Transverse colon (tissue), 4 donors: ENCODE measurements around the gene SMAD7. TPM values are rescaled to one million over a fixed set of nuclear protein-coding genes. Genes with fewer than 3 reads are reported as not detected.

Experiments used
- DNase-seq: peaks from one replicate; pipeline ENCODE4 v3.0.0-alpha.2; 2019
- H3K27ac ChIP-seq, 4 donors: fragments of 200-600 bp; sonication (generic); 2 replicates each; pipeline ENCODE4 v1.5.1; 2016 to 2018; ENCODE audit warnings: inconsistent platforms in 4 of 4
- H3K27me3 ChIP-seq: fragments of 200-600 bp; sonication (generic); 2 replicates; pipeline ENCODE4 v1.5.1; 2017; ENCODE audit warnings: inconsistent platforms
- H3K36me3 ChIP-seq, 4 donors: fragments of 200-600 bp; sonication (generic); 2 replicates each; pipeline ENCODE4 v1.5.1; 2017 to 2019; ENCODE audit warnings: inconsistent platforms in 4 of 4
- H3K4me1 ChIP-seq, 4 donors: fragments of 200-600 bp; sonication (generic); 2 replicates each; pipeline ENCODE4 v1.5.1; 2017 to 2020; ENCODE audit warnings: inconsistent platforms in 4 of 4
- H3K4me3 ChIP-seq, 4 donors: fragments of 200-600 bp; sonication (generic); 1 replicate in 1 of 4; 2 replicates in 3 of 4; pipeline versions ENCODE4 v1.5.1 to v1.6.1; 2017 to 2019; ENCODE audit warnings: inconsistent platforms in 4 of 4
- H3K9me3 ChIP-seq, 2 donors: fragments of 200-600 bp; sonication (generic); 2 replicates each; pipeline ENCODE4 v1.5.1; 2017 to 2019; ENCODE audit warnings: inconsistent platforms in 2 of 2
- EP300 ChIP-seq: sonication (generic); formaldehyde crosslinking; IDR thresholded peaks from one replicate; pipeline ENCODE4 v1.6.1; 2017; ENCODE audit warnings: antibody characterized with exemption, low read depth
- POLR2A ChIP-seq: fragments of 450-650 bp; IDR thresholded peaks from one replicate; pipeline ENCODE4 v1.6.1; 2016; ENCODE audit warnings: antibody characterized with exemption, mild to moderate bottlenecking, moderate library complexity
- POLR2AphosphoS5 ChIP-seq, 3 donors: sonication (generic); formaldehyde crosslinking; IDR thresholded peaks; one replicate each; pipeline ENCODE4 v1.6.1; 2016; ENCODE audit warnings: antibody characterized with exemption in 3 of 3
- WGBS, 2 donors: methylation state at CpG; one replicate each; pipeline ENCODE4 v1.1.5; 2018; ENCODE audit warnings: low coverage in 1 of 2; 5-methylcytosine and 5-hydroxymethylcytosine counted together
- in situ Hi-C, 4 donors: fragments of 200-750 bp; cut with MboI; loops; one replicate each; pipeline versions ENCODE4 v1.15.0 to v1.15.1; 2017; ENCODE audit warnings: low sequenced_read_pairs in 3 of 4, low pct_ligation_motif_present in 1 of 4, low pct_unique_long_range_greater_than_20kb in 1 of 4
- intact Hi-C: fragments of 100-400 bp; cut with DNase I; formaldehyde crosslinking; loops from one replicate; pipeline ENCODE4 v1.15.1; 2023; ENCODE audit warnings: low total_unique reads
- total RNA-seq, 4 donors: library from RNA; depleted of rRNA; stranded (reverse); fragments of >200 nt; gene quantifications; one replicate each; pipeline ENCODE4 v1.1.0, GENCODE V29; 2016
- TF ChIP-seq, protein P1 (sequence below), 5 experiments: fragments of 200-600 bp in 3 of 5; fragments of 450-650 bp in 2 of 5; sonication (generic) in 3 of 5; IDR thresholded peaks; 1 replicate in 2 of 5; 2 replicates in 3 of 5; pipeline ENCODE4 v1.5.1; 2016 to 2017; ENCODE audit warnings: antibody characterized with exemption in 5 of 5, inconsistent platforms in 3 of 5, mild to moderate bottlenecking in 2 of 5, moderate library complexity in 1 of 5

Gene SMAD7
- total RNA-seq, 4 donors from 2014 or later, result 76.0 to 199 (median 77.1) TPM

GRCh38 chr18:48952287-48953103 lies 1.7 kb upstream of the SMAD7 start:
- Histone ChIP-seq H3K27me3 (no peaks in the 10 kb centered on the region), H3K4me1 (peaks cover 13 to 40% (median 29%) of the 10 kb centered on the region in 4 donors), H3K4me3 (peak overlapping the region; percentile 14 to 73 (median 66)), H3K36me3 (no peaks in the 10 kb centered on the region), H3K9me3 (no peaks in the 10 kb centered on the region), H3K27ac (peak overlapping the region; percentile 98 to 100 (median 98))
- in situ Hi-C loops, result loop anchor here in 1 of 4 donors (25.0 kb wide), 1 partner anchor 165 kb away; no protein-coding TSS in a partner anchor
- 0 to 2% methylated on average over 13 to 58 of the region's 67 CpGs for WGBS, 2 donors
- TF ChIP-seq, protein P1, sequence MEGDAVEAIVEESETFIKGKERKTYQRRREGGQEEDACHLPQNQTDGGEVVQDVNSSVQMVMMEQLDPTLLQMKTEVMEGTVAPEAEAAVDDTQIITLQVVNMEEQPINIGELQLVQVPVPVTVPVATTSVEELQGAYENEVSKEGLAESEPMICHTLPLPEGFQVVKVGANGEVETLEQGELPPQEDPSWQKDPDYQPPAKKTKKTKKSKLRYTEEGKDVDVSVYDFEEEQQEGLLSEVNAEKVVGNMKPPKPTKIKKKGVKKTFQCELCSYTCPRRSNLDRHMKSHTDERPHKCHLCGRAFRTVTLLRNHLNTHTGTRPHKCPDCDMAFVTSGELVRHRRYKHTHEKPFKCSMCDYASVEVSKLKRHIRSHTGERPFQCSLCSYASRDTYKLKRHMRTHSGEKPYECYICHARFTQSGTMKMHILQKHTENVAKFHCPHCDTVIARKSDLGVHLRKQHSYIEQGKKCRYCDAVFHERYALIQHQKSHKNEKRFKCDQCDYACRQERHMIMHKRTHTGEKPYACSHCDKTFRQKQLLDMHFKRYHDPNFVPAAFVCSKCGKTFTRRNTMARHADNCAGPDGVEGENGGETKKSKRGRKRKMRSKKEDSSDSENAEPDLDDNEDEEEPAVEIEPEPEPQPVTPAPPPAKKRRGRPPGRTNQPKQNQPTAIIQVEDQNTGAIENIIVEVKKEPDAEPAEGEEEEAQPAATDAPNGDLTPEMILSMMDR (IDR thresholded peaks at IDR 0.05), result peak in 2 of 5 experiments; percentile 32 to 34
- TF ChIP-seq POLR2AphosphoS5 (IDR thresholded peaks at IDR 0.05) (peak in 2 of 3 donors; percentile 74 to 81), EP300 (peak; percentile 6), POLR2A (peak; percentile 83)
- DNase-seq, result peak; percentile 80
- intact Hi-C loops, result no loop called here

DNA sequence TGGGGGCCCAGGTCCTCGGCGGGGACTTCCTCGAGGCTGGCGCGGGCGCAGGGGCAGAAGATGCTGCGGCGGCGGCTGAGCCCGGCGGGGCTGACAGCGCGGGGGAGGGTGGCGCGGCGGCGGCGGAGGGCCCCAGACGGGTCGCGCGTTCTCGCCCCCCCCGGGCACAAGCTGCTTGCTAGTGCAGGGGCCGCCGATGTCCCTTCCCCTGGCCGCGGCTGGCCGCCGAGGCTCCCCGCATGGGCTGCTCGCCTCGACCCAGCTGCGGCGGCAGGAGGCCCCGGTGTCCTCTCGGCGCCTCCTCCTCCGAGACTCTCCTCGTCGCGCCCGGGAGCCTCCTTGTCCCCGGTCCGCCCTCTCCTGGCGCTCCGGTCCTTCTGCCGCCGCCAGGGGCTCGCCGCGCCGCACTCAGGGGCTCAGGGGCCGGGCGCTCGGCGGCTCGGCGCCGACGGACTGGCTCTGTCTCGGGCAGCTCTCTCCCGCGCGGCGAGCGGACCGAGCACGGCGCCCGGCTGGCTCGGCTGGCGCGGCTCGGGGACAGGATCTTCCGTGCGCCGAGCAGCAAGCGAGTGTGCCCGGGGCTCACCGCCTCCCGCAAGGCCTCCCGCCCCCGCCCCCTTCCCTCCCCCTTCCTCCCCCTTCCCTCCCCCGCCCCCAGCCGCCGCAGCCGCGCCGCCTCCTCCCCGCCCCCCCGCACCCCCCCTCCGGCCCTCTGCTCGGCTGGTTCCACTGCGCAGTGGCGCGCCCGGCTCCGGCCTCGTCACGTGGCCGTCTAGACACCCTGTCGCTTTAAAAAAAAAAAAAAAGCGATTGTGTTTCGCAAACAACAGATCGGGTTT lies 902 bp upstream of the SMAD7 start:
- peak; percentile 90 for DNase-seq
- Histone ChIP-seq H3K4me3 (peak overlapping the region; percentile 71 to 92 (median 78)), H3K27ac (peak overlapping the region; percentile 98 to 100 (median 98)), H3K4me1 (peaks cover 16 to 46% (median 37%) of the 10 kb centered on the region in 4 donors), H3K27me3 (no peaks in the 10 kb centered on the region), H3K9me3 (no peaks in the 10 kb centered on the region), H3K36me3 (no peaks in the 10 kb centered on the region)
- TF ChIP-seq, protein P1 (IDR thresholded peaks at IDR 0.05), result peak in 2 of 5 experiments; percentile 6 to 23
- TF ChIP-seq POLR2A (peak; percentile 56), EP300 (no peak), POLR2AphosphoS5 (IDR thresholded peaks at IDR 0.05) (peak; percentile 86 to 96 (median 93))
- intact Hi-C loops, result no loop called here
- WGBS, 2 donors, result 1% methylated on average over 58 of the region's 106 CpGs; no CpG with 5 or more reads in 1 of the 2 donors
- in situ Hi-C loops, result loop anchor here in 1 of 4 donors (25.0 kb wide), 1 partner anchor 164 kb away; no protein-coding TSS in a partner anchor

DNA sequence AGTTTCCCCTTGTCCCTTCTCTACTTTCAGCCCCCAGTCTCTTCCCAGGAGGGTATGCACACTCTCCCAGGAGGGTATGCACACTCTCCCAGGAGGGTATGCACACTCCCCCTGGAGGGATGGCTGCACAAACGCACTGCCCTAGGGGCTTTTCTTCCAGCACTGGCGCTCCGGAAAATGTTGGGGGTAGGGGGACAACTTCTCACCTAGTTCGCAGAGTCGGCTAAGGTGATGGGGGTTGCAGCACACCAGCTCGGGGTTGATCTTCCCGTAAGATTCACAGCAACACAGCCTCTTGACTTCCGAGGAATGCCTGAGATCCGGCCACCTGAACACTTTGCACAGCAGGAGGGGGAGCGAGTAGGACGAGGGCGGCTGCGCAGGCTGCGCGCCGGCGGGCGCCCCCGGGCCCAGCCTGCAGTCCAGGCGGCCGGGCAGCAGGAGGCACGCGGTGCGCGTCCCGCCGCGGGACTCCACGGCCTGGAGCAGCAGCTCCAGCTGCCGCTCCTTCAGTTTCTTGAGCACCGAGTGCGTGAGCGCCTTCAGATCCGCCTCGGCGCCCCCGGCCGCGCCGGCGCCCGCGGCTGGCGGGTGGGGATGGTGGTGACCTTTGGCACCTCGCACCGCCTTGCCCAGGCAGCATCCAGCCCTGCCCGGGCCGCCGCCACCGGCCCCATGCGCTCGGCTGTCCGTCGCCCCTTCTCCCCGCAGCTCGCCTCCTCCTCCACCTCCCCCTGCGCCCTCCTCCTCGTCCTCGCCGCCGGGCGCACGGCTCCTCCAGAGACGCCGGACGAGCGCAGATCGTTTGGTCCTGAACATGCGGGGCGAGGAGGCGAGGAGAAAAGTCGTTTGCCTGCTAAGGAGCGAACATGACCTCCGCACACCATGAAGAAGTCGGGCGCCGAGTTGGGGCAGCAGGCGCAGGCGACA lies 894 bp downstream of the SMAD7 start:
- peak; percentile 52 for DNase-seq
- TF ChIP-seq, protein P1 (IDR thresholded peaks at IDR 0.05), result peak in 3 of 5 experiments; percentile 17 to 32 (median 25)
- TF ChIP-seq POLR2AphosphoS5 (IDR thresholded peaks at IDR 0.05) (peak in 2 of 3 donors; percentile 40 to 65), EP300 (no peak), POLR2A (peak; percentile 49)
- in situ Hi-C loops, result loop anchor here in 1 of 4 donors (25.0 kb wide), 1 partner anchor 163 kb away; no protein-coding TSS in a partner anchor
- intact Hi-C loops, result loop anchor here (10.0 kb wide), 1 partner anchor 165 kb away; no protein-coding TSS in a partner anchor
- Histone ChIP-seq H3K27me3 (no peaks in the 10 kb centered on the region), H3K4me1 (peaks cover 16 to 46% (median 42%) of the 10 kb centered on the region in 4 donors), H3K36me3 (no peaks in the 10 kb centered on the region), H3K9me3 (no peaks in the 10 kb centered on the region), H3K27ac (peak overlapping the region; percentile 98 to 100 (median 98)), H3K4me3 (peak overlapping the region; percentile 71 to 92 (median 78))
- WGBS, 2 donors, result 1% methylated on average over 53 of the region's 79 CpGs; no CpG with 5 or more reads in 1 of the 2 donors
